CD14-positive monocyte (primary cell): ENCODE measurements around the gene BCO2. TPM values are rescaled to one million over a fixed set of nuclear protein-coding genes. Genes with fewer than 3 reads are reported as not detected.
A peak's percentile ranks its signal among the peaks of the same experiment; 100 is the strongest.

ENCODE experiments used
- DNase-seq, 3 donors: peaks; one replicate each; pipeline ENCODE4 v3.0.0-alpha.2; 2011 to 2022
- H2AFZ ChIP-seq: 2 replicates; pipeline ENCODE4 v1.6.0; 2012; ENCODE audit warnings: mild to moderate bottlenecking, low read depth, low read length, inconsistent platforms; ENCODE audit not compliant: insufficient read depth, poor library complexity, severe bottlenecking
- H3K27ac ChIP-seq, 2 donors: 1 replicate in 1 of 2; 2 replicates in 1 of 2; pipeline ENCODE4 v1.5.1; 2012 to 2013; ENCODE audit warnings: low read length in 2 of 2, control low read depth in 1 of 2, inconsistent platforms in 1 of 2, low read depth in 1 of 2, mild to moderate bottlenecking in 1 of 2
- H3K27me3 ChIP-seq, 2 donors: one replicate each; pipeline versions ENCODE4 v1.6.0 to v1.6.1; 2011 to 2013; ENCODE audit warnings: low read length in 2 of 2; ENCODE audit not compliant: control insufficient read depth in 2 of 2, insufficient read depth in 2 of 2
- H3K36me3 ChIP-seq, 2 donors: replicated peaks in 1 of 2; 1 replicate in 1 of 2; 2 replicates in 1 of 2; pipeline versions ENCODE4 v1.5.1 to v1.6.1; 2012 to 2013; ENCODE audit warnings: low read length in 2 of 2, control low read depth in 1 of 2, inconsistent platforms in 1 of 2, mild to moderate bottlenecking in 1 of 2; ENCODE audit not compliant: insufficient read depth in 2 of 2, control insufficient read depth in 1 of 2
- H3K4me1 ChIP-seq, 2 donors: 1 replicate in 1 of 2; 2 replicates in 1 of 2; pipeline versions ENCODE4 v1.5.1 to v1.6.1; 2012 to 2013; ENCODE audit warnings: low read length in 2 of 2, control low read depth in 1 of 2, inconsistent platforms in 1 of 2, mild to moderate bottlenecking in 1 of 2, moderate library complexity in 1 of 2; ENCODE audit not compliant: insufficient read depth in 2 of 2, control insufficient read depth in 1 of 2
- H3K4me2 ChIP-seq: replicated peaks from 2 replicates; pipeline ENCODE3; 2012; ENCODE audit warnings: low read length, moderate library complexity, mild to moderate bottlenecking; ENCODE audit not compliant: poor library complexity, severe bottlenecking; ENCODE audit errors: extremely low read depth
- H3K4me3 ChIP-seq, 3 experiments: fragments of 200-600 bp in 1 of 3; sonication (generic) in 1 of 3; replicated peaks in 1 of 3; 1 replicate in 2 of 3; 2 replicates in 1 of 3; pipeline ENCODE4 v1.5.1; 2011 to 2013; ENCODE audit warnings: low read length in 3 of 3, mild to moderate bottlenecking in 3 of 3, control low read depth in 2 of 3, low read depth in 2 of 3, inconsistent platforms in 1 of 3, moderate library complexity in 1 of 3
- H3K79me2 ChIP-seq: 2 replicates; pipeline ENCODE4 v1.6.0; 2012; ENCODE audit warnings: mild to moderate bottlenecking, control low read depth, inconsistent platforms, low read length, moderate library complexity; ENCODE audit not compliant: insufficient read depth
- H3K9ac ChIP-seq: 2 replicates; pipeline ENCODE4 v1.6.0; 2017; ENCODE audit warnings: low read length, mild to moderate bottlenecking; ENCODE audit not compliant: insufficient read depth, poor library complexity, severe bottlenecking
- H3K9me3 ChIP-seq, 2 donors: replicated peaks in 1 of 2; 1 replicate in 1 of 2; 2 replicates in 1 of 2; pipeline versions ENCODE4 v1.5.1 to v1.6.1; 2012 to 2013; ENCODE audit warnings: low read length in 2 of 2, control low read depth in 1 of 2; ENCODE audit not compliant: control insufficient read depth in 1 of 2, insufficient read depth in 1 of 2
- H4K20me1 ChIP-seq: 2 replicates; pipeline ENCODE4 v1.6.0; 2012; ENCODE audit warnings: mild to moderate bottlenecking, low read length, control low read depth, moderate library complexity; ENCODE audit not compliant: insufficient read depth
- H3K27ac Mint-ChIP-seq, 7 donors: one replicate each; pipeline ENCODE4 v1.8.0; 2020; ENCODE audit warnings: mild to moderate bottlenecking in 7 of 7, mixed read lengths in 7 of 7, moderate library complexity in 6 of 7, inconsistent platforms in 2 of 7
- H3K27me3 Mint-ChIP-seq, 3 donors: one replicate each; pipeline ENCODE4 v1.8.0; 2021 to 2022; ENCODE audit warnings: low read depth in 3 of 3, mild to moderate bottlenecking in 3 of 3, mixed read lengths in 3 of 3, moderate library complexity in 3 of 3, inconsistent platforms in 1 of 3
- H3K36me3 Mint-ChIP-seq, 2 donors: one replicate each; pipeline ENCODE4 v1.8.0; 2020; ENCODE audit warnings: mixed read lengths in 2 of 2, inconsistent platforms in 1 of 2, mild to moderate bottlenecking in 1 of 2
- H3K4me1 Mint-ChIP-seq: one replicate; pipeline ENCODE4 v1.8.0; 2020; ENCODE audit warnings: mild to moderate bottlenecking, mixed read lengths
- H3K4me3 Mint-ChIP-seq, 2 donors: one replicate each; pipeline ENCODE4 v1.8.0; 2020; ENCODE audit warnings: mild to moderate bottlenecking in 2 of 2, mixed read lengths in 2 of 2, moderate library complexity in 1 of 2
- H3K9me3 Mint-ChIP-seq, 7 donors: one replicate each; pipeline ENCODE4 v1.8.0; 2020 to 2022; ENCODE audit warnings: mixed read lengths in 7 of 7, mild to moderate bottlenecking in 6 of 7, moderate library complexity in 6 of 7, inconsistent platforms in 2 of 7
- CTCF ChIP-seq: fragments of 200-600 bp; IDR thresholded peaks from one replicate; pipeline ENCODE4 v1.8.0; 2022; ENCODE audit warnings: antibody characterized with exemption, mild to moderate bottlenecking
- WGBS: methylation state at CpG from one replicate; pipeline ENCODE4 v1.1.5; 2013; ENCODE audit warnings: missing lambda C conversion rate; ENCODE audit not compliant: insufficient coverage; 5-methylcytosine and 5-hydroxymethylcytosine counted together
- intact Hi-C, 2 donors: fragments of 100-400 bp; cut with micrococcal nuclease; formaldehyde crosslinking; loops; one replicate each; pipeline versions ENCODE4 v1.15.0 to v1.15.1; 2023
- polyA plus RNA-seq, 3 donors: library from polyadenylated mRNA; depleted of rRNA in 1 of 3; unstranded in 2 of 3; stranded (reverse) in 1 of 3; fragments of 300-500 nt in 2 of 3; fragments of >200 nt in 1 of 3; fragmentation: Illumina TruSeq in 2 of 3; gene quantifications; 1 replicate in 2 of 3; 2 replicates in 1 of 3; pipeline ENCODE4 v1.2.3, GENCODE V29; 2012 to 2021

The BCO2 gene
- polyA plus RNA-seq, 3 donors = 0.20 to 1.9 TPM; not detected in 1

GRCh38 chr11:112176077-112176476, 765 bp downstream of the BCO2 start:
- Histone ChIP-seq H2AFZ (no peak overlapping the region), H3K4me3 (no peak overlapping the region), H4K20me1 (no peaks in the 10 kb centered on the region), H3K9ac (no peak overlapping the region), H3K4me2 (no peak overlapping the region), H3K27me3 (no peaks in the 10 kb centered on the region), H3K9me3 (no peaks in the 10 kb centered on the region), H3K4me1 (peaks cover 30 to 33% of the 10 kb centered on the region in 2 donors), H3K79me2 (no peaks in the 10 kb centered on the region), H3K27ac (no peak overlapping the region), H3K36me3 (no peaks in the 10 kb centered on the region)
- H3K36me3 Mint-ChIP-seq = no peaks in the 10 kb centered on the region
- H3K27ac Mint-ChIP-seq = no peak overlapping the region
- H3K4me1 Mint-ChIP-seq = peaks cover 35% of the 10 kb centered on the region
- intact Hi-C loops = loop anchor here (5.0 to 10.0 kb wide), 2 partner anchors 49 to 64 kb away; partner anchors contain the start of gene PTS (in 1 of the 2)
- H3K4me3 Mint-ChIP-seq = no peak overlapping the region
- H3K9me3 Mint-ChIP-seq = no peaks in the 10 kb centered on the region
- WGBS = no CpG with 5 or more reads among the region's 1 CpG
- no peak for DNase-seq
- H3K27me3 Mint-ChIP-seq = peaks cover 0 to 2% (median 1%) of the 10 kb centered on the region in 3 donors
- no peak for TF ChIP-seq CTCF

- Mint-ChIP-seq H3K9me3 (peaks cover 0 to 1% (median 0%) of the 10 kb centered on the region in 7 donors), H3K4me3 (no peak overlapping the region), H3K4me1 (peaks cover 35% of the 10 kb centered on the region), H3K27me3 (peaks cover 0 to 2% (median 1%) of the 10 kb centered on the region in 3 donors), H3K36me3 (no peaks in the 10 kb centered on the region), H3K27ac (peak overlapping the region in 1 of 7 donors; percentile 77)
- Histone ChIP-seq H3K27me3 (no peaks in the 10 kb centered on the region), H3K36me3 (no peaks in the 10 kb centered on the region), H3K4me3 (no peak overlapping the region), H2AFZ (no peak overlapping the region), H3K4me2 (no peak overlapping the region), H3K9ac (no peak overlapping the region), H3K27ac (no peak overlapping the region), H3K4me1 (peaks cover 30 to 33% of the 10 kb centered on the region in 2 donors), H3K79me2 (no peaks in the 10 kb centered on the region), H4K20me1 (no peaks in the 10 kb centered on the region), H3K9me3 (no peaks in the 10 kb centered on the region)
- DNase-seq = no peak
- intact Hi-C loops = loop anchor here (5.0 to 10.0 kb wide), 2 partner anchors 47 to 65 kb away; partner anchors contain the start of gene PTS (in 1 of the 2)
- no CpG with 5 or more reads among the region's 4 CpGs for WGBS
- no peak for TF ChIP-seq CTCF
These were observed 2.3 kb downstream of the BCO2 start for GRCh38 chr11:112177589-112177988.
